Measurements from ENCODE around the gene SLC2A1.

The SLC2A1 gene

GRCh38 chr1:42979896-42980800 is 21.5 kb upstream of the SLC2A1 start:
- DNase-seq = no peak

GRCh38 chr1:42979036-42979430 is 20.4 kb upstream of the SLC2A1 start:
- DNase-seq = no peak

GRCh38 chr1:42978317-42979035 is 19.8 kb upstream of the SLC2A1 start:
- DNase-seq = no peak

GRCh38 chr1:42977653-42978052 is 19.0 kb upstream of the SLC2A1 start:
- DNase-seq = no peak

GRCh38 chr1:42975561-42976225 is 17.0 kb upstream of the SLC2A1 start:
- no peak for DNase-seq

GRCh38 chr1:42974767-42975437 is 16.2 kb upstream of the SLC2A1 start:
- no peak for DNase-seq

GRCh38 chr1:42973799-42974198 is 15.1 kb upstream of the SLC2A1 start:
- no peak for DNase-seq

- no peak for DNase-seq
Observed at GRCh38 chr1:42973286-42973685, 14.6 kb upstream of the SLC2A1 start.

GRCh38 chr1:42971841-42972291 is 13.2 kb upstream of the SLC2A1 start:
- no peak for DNase-seq

- no peak for DNase-seq
Observed at GRCh38 chr1:42970143-42970542, 11.5 kb upstream of the SLC2A1 start.

GRCh38 chr1:42968654-42969053 is 10.0 kb upstream of the SLC2A1 start:
- DNase-seq = no peak

- DNase-seq = peak; percentile 89
Observed at GRCh38 chr1:42966688-42967612, 8.3 kb upstream of the SLC2A1 start.

GRCh38 chr1:42965378-42965777 is 6.7 kb upstream of the SLC2A1 start:
- no peak for DNase-seq

- DNase-seq = no peak
Observed at GRCh38 chr1:42964044-42964812, 5.6 kb upstream of the SLC2A1 start.

GRCh38 chr1:42963378-42964043 is 4.8 kb upstream of the SLC2A1 start:
- DNase-seq = no peak

- peak; percentile 55 for DNase-seq
Observed at GRCh38 chr1:42962641-42963377, 4.1 kb upstream of the SLC2A1 start.

- DNase-seq = no peak
Observed at GRCh38 chr1:42961312-42962091, 2.8 kb upstream of the SLC2A1 start.

- DNase-seq = no peak
Observed at GRCh38 chr1:42960566-42961311, 2.1 kb upstream of the SLC2A1 start.

Data from NCI-H345 (cell line).